ENCODE measurements around the gene TCF25.

GRCh38 chr16:89907055-89907814 is 33.8 kb downstream of the TCF25 start:
- TF ChIP-seq CTCF (tag by site-specific recombination; IDR thresholded peaks at IDR 0.05) (no peak), YY1 (tag by site-specific recombination; IDR thresholded peaks at IDR 0.05) (no peak), SP3 (tag by site-specific recombination; IDR thresholded peaks at IDR 0.05) (no peak), ZNF292 (tag by site-specific recombination; IDR thresholded peaks at IDR 0.05; ENCODE audit: borderline replicate concordance, low read depth) (no peak), ZNF157 (tag by site-specific recombination; IDR thresholded peaks at IDR 0.05) (no peak), ATF2 (tag by site-specific recombination; IDR thresholded peaks at IDR 0.05; ENCODE audit: low read depth) (no peak), ZNF76 (tag by site-specific recombination; IDR thresholded peaks at IDR 0.05; ENCODE audit: borderline replicate concordance, low read depth) (no peak), ZNF133 (tag by site-specific recombination; IDR thresholded peaks at IDR 0.05) (no peak), SP2 (tag by site-specific recombination; IDR thresholded peaks at IDR 0.05) (no peak), ZNF184 (tag by site-specific recombination; IDR thresholded peaks at IDR 0.05) (no peak)
- TF ChIP-seq, protein P1, sequence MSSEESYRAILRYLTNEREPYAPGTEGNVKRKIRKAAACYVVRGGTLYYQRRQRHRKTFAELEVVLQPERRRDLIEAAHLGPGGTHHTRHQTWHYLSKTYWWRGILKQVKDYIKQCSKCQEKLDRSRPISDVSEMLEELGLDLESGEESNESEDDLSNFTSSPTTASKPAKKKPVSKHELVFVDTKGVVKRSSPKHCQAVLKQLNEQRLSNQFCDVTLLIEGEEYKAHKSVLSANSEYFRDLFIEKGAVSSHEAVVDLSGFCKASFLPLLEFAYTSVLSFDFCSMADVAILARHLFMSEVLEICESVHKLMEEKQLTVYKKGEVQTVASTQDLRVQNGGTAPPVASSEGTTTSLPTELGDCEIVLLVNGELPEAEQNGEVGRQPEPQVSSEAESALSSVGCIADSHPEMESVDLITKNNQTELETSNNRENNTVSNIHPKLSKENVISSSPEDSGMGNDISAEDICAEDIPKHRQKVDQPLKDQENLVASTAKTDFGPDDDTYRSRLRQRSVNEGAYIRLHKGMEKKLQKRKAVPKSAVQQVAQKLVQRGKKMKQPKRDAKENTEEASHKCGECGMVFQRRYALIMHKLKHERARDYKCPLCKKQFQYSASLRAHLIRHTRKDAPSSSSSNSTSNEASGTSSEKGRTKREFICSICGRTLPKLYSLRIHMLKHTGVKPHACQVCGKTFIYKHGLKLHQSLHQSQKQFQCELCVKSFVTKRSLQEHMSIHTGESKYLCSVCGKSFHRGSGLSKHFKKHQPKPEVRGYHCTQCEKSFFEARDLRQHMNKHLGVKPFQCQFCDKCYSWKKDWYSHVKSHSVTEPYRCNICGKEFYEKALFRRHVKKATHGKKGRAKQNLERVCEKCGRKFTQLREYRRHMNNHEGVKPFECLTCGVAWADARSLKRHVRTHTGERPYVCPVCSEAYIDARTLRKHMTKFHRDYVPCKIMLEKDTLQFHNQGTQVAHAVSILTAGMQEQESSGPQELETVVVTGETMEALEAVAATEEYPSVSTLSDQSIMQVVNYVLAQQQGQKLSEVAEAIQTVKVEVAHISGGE (tag by site-specific recombination; conservative IDR thresholded peaks at IDR 0.05; ENCODE audit: low read depth), result no peak

All from HEK293 (cell line).